Prostate gland (tissue), 2 donors: Measurements from ENCODE around the gene DNASE2.

ENCODE experiments used
- CTCF ChIP-seq, 4 experiments: fragments of 200-600 bp in 2 of 4; fragments of 450-650 bp in 2 of 4; sonication (generic) in 2 of 4; IDR thresholded peaks; 1 replicate in 3 of 4; 2 replicates in 1 of 4; pipeline ENCODE4 v1.5.1; 2016 to 2019; ENCODE audit warnings: antibody characterized with exemption in 4 of 4, mild to moderate bottlenecking in 2 of 4, moderate library complexity in 2 of 4
- POLR2A ChIP-seq: fragments of 450-650 bp; IDR thresholded peaks from one replicate; pipeline ENCODE4 v1.6.1; 2016; ENCODE audit warnings: antibody characterized with exemption, mild to moderate bottlenecking
- POLR2AphosphoS5 ChIP-seq: sonication (generic); formaldehyde crosslinking; IDR thresholded peaks from one replicate; pipeline ENCODE4 v1.6.1; 2017; ENCODE audit warnings: antibody characterized with exemption

GRCh38 chr19:12891553-12892021 lies 10.3 kb upstream of the DNASE2 start:
- TF ChIP-seq CTCF (IDR thresholded peaks at IDR 0.05) (no peak), POLR2A (no peak), POLR2AphosphoS5 (no peak)
